Retinal pigment epithelial cell (primary cell): Measurements from ENCODE around the gene LCN2.
"Not testable (repeated sequence)": the region's sequence is repeated elsewhere in the genome, so short reads cannot be mapped to it uniquely, and the experiment has no call there.

Source experiments
- DNase-seq: peaks from one replicate; pipeline ENCODE4 v3.0.0-alpha.2; 2010; ENCODE audit warnings: low read depth
- H3K4me3 ChIP-seq: 2 replicates; pipeline ENCODE4 v1.5.1; 2011; ENCODE audit warnings: mild to moderate bottlenecking, low read length, control low read depth, moderate library complexity
- TF ChIP-seq, protein P1 (sequence below): conservative IDR thresholded peaks from 2 replicates; pipeline ENCODE4 v1.5.1; 2011; ENCODE audit warnings: low read depth, low read length, control low read depth, inconsistent platforms

Gene LCN2

GRCh38 chr9:128107468-128108268 is 41.6 kb upstream of the LCN2 start:
- H3K4me3 ChIP-seq: no peak overlapping the region
- TF ChIP-seq, protein P1, sequence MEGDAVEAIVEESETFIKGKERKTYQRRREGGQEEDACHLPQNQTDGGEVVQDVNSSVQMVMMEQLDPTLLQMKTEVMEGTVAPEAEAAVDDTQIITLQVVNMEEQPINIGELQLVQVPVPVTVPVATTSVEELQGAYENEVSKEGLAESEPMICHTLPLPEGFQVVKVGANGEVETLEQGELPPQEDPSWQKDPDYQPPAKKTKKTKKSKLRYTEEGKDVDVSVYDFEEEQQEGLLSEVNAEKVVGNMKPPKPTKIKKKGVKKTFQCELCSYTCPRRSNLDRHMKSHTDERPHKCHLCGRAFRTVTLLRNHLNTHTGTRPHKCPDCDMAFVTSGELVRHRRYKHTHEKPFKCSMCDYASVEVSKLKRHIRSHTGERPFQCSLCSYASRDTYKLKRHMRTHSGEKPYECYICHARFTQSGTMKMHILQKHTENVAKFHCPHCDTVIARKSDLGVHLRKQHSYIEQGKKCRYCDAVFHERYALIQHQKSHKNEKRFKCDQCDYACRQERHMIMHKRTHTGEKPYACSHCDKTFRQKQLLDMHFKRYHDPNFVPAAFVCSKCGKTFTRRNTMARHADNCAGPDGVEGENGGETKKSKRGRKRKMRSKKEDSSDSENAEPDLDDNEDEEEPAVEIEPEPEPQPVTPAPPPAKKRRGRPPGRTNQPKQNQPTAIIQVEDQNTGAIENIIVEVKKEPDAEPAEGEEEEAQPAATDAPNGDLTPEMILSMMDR: no peak
- DNase-seq: no peak

- TF ChIP-seq, protein P1: no peak
- no peak for DNase-seq
- no peak overlapping the region for H3K4me3 ChIP-seq
Observed at GRCh38 chr9:128108269-128109049, 40.8 kb upstream of the LCN2 start.

GRCh38 chr9:128109050-128109709 is 40.1 kb upstream of the LCN2 start:
- TF ChIP-seq, protein P1: no peak
- H3K4me3 ChIP-seq: no peak overlapping the region
- no peak for DNase-seq

- not testable (repeated sequence) for H3K4me3 ChIP-seq, DNase-seq
Observed at GRCh38 chr9:128111726-128112125, 37.5 kb upstream of the LCN2 start.

DNA sequence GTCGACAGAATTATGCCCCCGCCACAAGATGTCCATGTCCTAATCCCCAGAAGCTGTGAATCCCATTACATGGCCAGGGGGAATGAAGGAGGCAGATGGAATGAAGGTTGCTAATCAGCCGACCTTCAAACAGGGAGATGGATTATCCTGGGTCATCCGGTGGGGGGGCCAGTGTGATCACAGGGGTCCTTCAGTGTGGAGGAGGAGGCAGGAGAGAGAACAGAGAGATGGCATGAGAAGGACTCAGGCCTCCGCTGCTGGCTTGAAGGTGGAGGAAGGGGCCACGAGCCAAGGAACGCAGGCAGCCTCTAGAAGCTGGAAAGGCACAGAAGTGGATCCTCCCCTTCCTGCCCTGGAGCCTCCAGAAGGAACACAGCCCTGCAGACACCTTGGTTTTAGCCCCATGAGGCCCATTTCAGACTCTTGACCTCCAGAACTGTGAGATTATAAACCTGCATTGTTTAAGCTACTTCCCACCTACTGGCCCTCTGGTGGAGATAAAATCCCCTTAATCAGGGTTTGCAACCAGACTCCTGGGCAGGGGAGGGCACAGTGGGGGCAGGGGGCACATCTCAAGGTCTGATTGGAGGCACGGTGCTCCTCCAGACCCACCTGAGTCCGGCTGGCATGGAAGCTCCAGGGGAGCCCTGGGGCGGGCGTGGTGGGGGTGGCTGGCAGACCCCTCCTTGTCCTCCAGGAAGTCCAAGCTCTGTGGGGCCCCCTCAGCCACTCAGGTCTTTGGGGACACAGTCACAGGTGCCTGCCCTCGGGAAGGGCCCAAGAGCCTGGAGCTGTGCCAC is 35.5 kb upstream of the LCN2 start:
- TF ChIP-seq, protein P1: no peak
- no peak for DNase-seq
- H3K4me3 ChIP-seq: no peak overlapping the region

DNA sequence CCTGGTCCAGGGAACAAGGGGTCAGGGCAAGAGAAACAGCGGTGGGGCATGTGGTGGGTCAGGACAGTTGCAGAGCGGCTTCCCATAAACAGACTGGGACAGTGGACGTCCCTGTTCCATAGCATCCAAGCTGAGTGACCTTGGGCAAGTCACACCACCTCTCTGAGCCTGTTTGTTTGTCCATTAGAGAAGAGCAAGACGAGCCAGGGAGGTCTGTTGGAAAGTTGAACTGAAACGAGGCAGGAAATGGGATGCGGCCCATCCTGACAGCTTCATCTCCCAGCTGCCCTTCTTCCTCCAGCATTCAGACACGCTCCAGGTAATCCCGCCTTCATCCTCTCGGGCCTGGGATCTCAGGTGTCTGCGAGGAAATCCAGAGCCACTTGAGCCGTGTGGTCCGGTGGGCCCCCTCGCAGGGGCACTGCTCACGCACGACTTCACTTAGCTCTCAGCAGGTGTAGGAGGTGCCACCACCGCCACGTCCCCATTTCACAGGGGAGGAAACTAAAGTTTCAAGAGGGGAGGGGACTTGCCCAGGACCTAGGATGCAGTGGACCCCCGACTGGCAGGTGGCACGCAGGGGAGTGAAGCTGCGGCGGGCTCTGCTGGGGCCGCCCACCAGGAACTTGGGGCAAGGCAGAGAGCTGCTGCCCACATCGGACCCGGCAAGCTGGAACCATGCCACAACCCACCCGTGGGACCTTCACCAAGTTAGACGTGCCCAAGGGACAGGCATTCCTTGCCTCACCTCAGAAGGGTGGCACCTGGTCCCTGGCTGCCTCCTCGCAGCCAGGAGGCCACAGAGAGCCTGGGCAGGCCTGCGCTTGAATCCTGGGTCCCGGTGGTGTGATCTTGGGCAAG is 34.7 kb upstream of the LCN2 start:
- TF ChIP-seq, protein P1: no peak
- DNase-seq: no peak
- H3K4me3 ChIP-seq: no peak overlapping the region
